ENCODE measurements around the gene CPEB2. TPM values are rescaled to one million over a fixed set of nuclear protein-coding genes. Genes with fewer than 3 reads are reported as not detected.

The CPEB2 gene
- total and polyA plus RNA-seq, 10 of the 15 experiments (the other 5 are each of a cell fraction or from before 2014, with no cell fraction given) = 0.73 to 8.3 (median 3.7) TPM

GRCh38 chr4:14967982-14968381 lies 34.3 kb upstream of the CPEB2 start:
- no peaks in the 10 kb centered on the region; the same call in 2 of the 3 replicates for H3K9me3 ChIP-seq (replicated peaks; ENCODE audit: control insufficient read depth, insufficient read depth, low read length)
- H3K27ac ChIP-seq (ENCODE audit: control insufficient read depth, insufficient read depth) = no peak overlapping the region
- H3K79me2 ChIP-seq (ENCODE audit: control insufficient read depth, insufficient read depth, low read length) = no peaks in the 10 kb centered on the region
- ChIA-PET SMC1A (ENCODE audit: uncharacterized antibody, unreplicated experiment) (no interaction called here), CTCF (no interaction called here), POLR2A (no interaction called here), RAD21 (ENCODE audit: unreplicated experiment) (no interaction called here)
- H3K36me3 ChIP-seq (ENCODE audit: control insufficient read depth in 2 of 2, insufficient read depth in 2 of 2, low read length in 1 of 2) = no peaks in the 10 kb centered on the region
- H3K4me1 ChIP-seq (ENCODE audit: control insufficient read depth, insufficient read depth, low read length) = no peaks in the 10 kb centered on the region
- no TSS peak for BruUV-seq (replicated peaks)
- no peak overlapping the region for H3K4me3 ChIP-seq
- H3K4me2 ChIP-seq (ENCODE audit: control insufficient read depth, insufficient read depth) = no peak overlapping the region
- no peak for FAIRE-seq
- H2AFZ ChIP-seq (ENCODE audit: control insufficient read depth, low read depth, low read length) = no peak overlapping the region
- TF ChIP-seq NRF1 (conservative IDR thresholded peaks at IDR 0.05; ENCODE audit: low read depth, low read length) (no peak), USF1 (IDR thresholded peaks at IDR 0.05; ENCODE audit: borderline replicate concordance, extremely low read length, insufficient read depth, low read depth, low read length) (no peak), TARDBP (IDR thresholded peaks at IDR 0.05; ENCODE audit: borderline replicate concordance) (no peak), BRCA1 (IDR thresholded peaks at IDR 0.05; ENCODE audit: low read depth, low read length) (no peak), NR2C2 (IDR thresholded peaks at IDR 0.05; ENCODE audit: borderline replicate concordance, control insufficient read depth, insufficient read length, low read depth) (no peak), BCL3 (IDR thresholded peaks at IDR 0.05; ENCODE audit: borderline replicate concordance, insufficient read depth, low read depth, low read length, poor library complexity, severe bottlenecking) (no peak), MTA2 (IDR thresholded peaks at IDR 0.05; ENCODE audit: low read depth) (no peak), BCL11A (IDR thresholded peaks at IDR 0.05; ENCODE audit: low read depth, low read length) (no peak), SIN3A (IDR thresholded peaks at IDR 0.05; ENCODE audit: low read depth, low read length) (no peak), CHD4 (IDR thresholded peaks at IDR 0.05) (no peak), PRDM15 (CRISPR knock-in tag; IDR thresholded peaks at IDR 0.05) (no peak)
- ATAC-seq = no peak
- H3K9ac ChIP-seq (ENCODE audit: control insufficient read depth, insufficient read depth, low read length) = no peak overlapping the region
- in situ Hi-C loops (cut with MboI) = no loop called here
- WGBS (ENCODE audit: insufficient coverage, insufficient replicate concordance, low lambda C conversion rate, missing lambda C conversion rate) = 65% methylated on average over 3 of the region's 3 CpGs
- intact Hi-C loops (cut with micrococcal nuclease; ENCODE audit: unreplicated experiment) = no loop called here
- no peak for DNase-seq (ENCODE audit: low read depth, low spot score)
- no peaks in the 10 kb centered on the region for H4K20me1 ChIP-seq (ENCODE audit: control insufficient read depth, insufficient read depth)
- H3K27me3 ChIP-seq (replicated peaks in 1 of 2; ENCODE audit: control insufficient read depth in 2 of 2, insufficient read depth in 2 of 2, low read length in 1 of 2) = no peaks in the 10 kb centered on the region; a peak in 1 of 4 replicates

Data from GM12878 (cell line).